Neural progenitor cell (in vitro differentiated cells): ENCODE measurements around the gene ST3GAL4. TPM values are rescaled to one million over a fixed set of nuclear protein-coding genes. Genes with fewer than 3 reads are reported as not detected.

Experiments
- DNase-seq: peaks from one replicate; pipeline ENCODE4 v3.0.0-alpha.2; 2016; ENCODE audit warnings: low spot score
- H2AFZ ChIP-seq: fragments of 200-600 bp; sonication (generic); replicated peaks from 2 replicates; pipeline ENCODE4 v1.6.1; 2016; ENCODE audit warnings: antibody characterized with exemption
- H3F3A ChIP-seq: fragments of 200-600 bp; sonication (generic); 2 replicates; pipeline ENCODE4 v1.6.1; 2016; ENCODE audit warnings: antibody characterized with exemption, low read depth
- H3K27ac ChIP-seq: fragments of 200-600 bp; sonication (generic); 2 replicates; pipeline ENCODE4 v1.5.1; 2016; ENCODE audit warnings: mild to moderate bottlenecking
- H3K27me3 ChIP-seq: fragments of 200-600 bp; sonication (generic); 2 replicates; pipeline ENCODE4 v1.6.1; 2016; ENCODE audit warnings: mild to moderate bottlenecking, moderate library complexity
- H3K36me3 ChIP-seq: fragments of 200-600 bp; sonication (generic); 2 replicates; pipeline ENCODE4 v1.5.1; 2016
- H3K4me1 ChIP-seq: fragments of 200-600 bp; sonication (generic); 2 replicates; pipeline ENCODE4 v1.6.1; 2016; ENCODE audit warnings: mixed run types
- H3K4me2 ChIP-seq: fragments of 200-600 bp; sonication (generic); 2 replicates; pipeline ENCODE4 v1.6.1; 2016
- H3K4me3 ChIP-seq: fragments of 200-600 bp; sonication (generic); 2 replicates; pipeline ENCODE4 v1.5.1; 2016
- H3K79me2 ChIP-seq: fragments of 200-600 bp; sonication (generic); 2 replicates; pipeline ENCODE4 v1.6.1; 2016; ENCODE audit warnings: low read depth
- H3K9ac ChIP-seq: fragments of 200-600 bp; sonication (generic); 2 replicates; pipeline ENCODE4 v1.6.1; 2016
- H3K9me3 ChIP-seq: fragments of 200-600 bp; sonication (generic); 2 replicates; pipeline ENCODE4 v1.5.1; 2016; ENCODE audit warnings: low read depth
- H4K20me1 ChIP-seq: fragments of 200-600 bp; sonication (generic); 2 replicates; pipeline ENCODE4 v1.6.1; 2016; ENCODE audit warnings: low read depth
- H3K27ac Mint-ChIP-seq: 3 replicates; pipeline ENCODE4 v1.8.0; 2021; ENCODE audit warnings: mixed read lengths
- H3K27me3 Mint-ChIP-seq: 2 replicates; pipeline ENCODE4 v1.8.0; 2022; ENCODE audit warnings: low read depth, mild to moderate bottlenecking, inconsistent platforms, moderate library complexity, mixed read lengths; ENCODE audit not compliant: insufficient read depth
- H3K36me3 Mint-ChIP-seq: 3 replicates; pipeline ENCODE4 v1.8.0; 2021; ENCODE audit warnings: mixed read lengths
- H3K4me1 Mint-ChIP-seq: 3 replicates; pipeline ENCODE4 v1.8.0; 2021; ENCODE audit warnings: mixed read lengths
- H3K4me3 Mint-ChIP-seq: 3 replicates; pipeline ENCODE4 v1.8.0; 2021; ENCODE audit warnings: mild to moderate bottlenecking, moderate library complexity, mixed read lengths
- H3K9me3 Mint-ChIP-seq: 3 replicates; pipeline ENCODE4 v1.8.0; 2020; ENCODE audit warnings: mixed read lengths
- CTCF ChIP-seq: fragments of 200-600 bp; sonication (generic); IDR thresholded peaks from 2 replicates; pipeline ENCODE4 v1.5.1; 2017; ENCODE audit warnings: antibody characterized with exemption, mild to moderate bottlenecking
- EZH2 ChIP-seq: fragments of 200-600 bp; sonication (generic); IDR thresholded peaks from 2 replicates; pipeline ENCODE4 v1.6.1; 2017; ENCODE audit warnings: antibody characterized with exemption, mild to moderate bottlenecking, moderate library complexity
- EZH2phosphoT487 ChIP-seq: fragments of 200-600 bp; sonication (generic); IDR thresholded peaks from 2 replicates; pipeline ENCODE4 v1.6.1; 2017; ENCODE audit warnings: antibody characterized with exemption
- total RNA-seq: library from RNA; depleted of rRNA; stranded (reverse); fragments of >200 nt; gene quantifications from 2 replicates; pipeline ENCODE4 v1.2.3, GENCODE V29; 2015; ENCODE audit warnings: low replicate concordance

ST3GAL4 gene
- total RNA-seq, 1 donor from 2014 or later: 13.0 TPM

- Histone ChIP-seq H3K79me2 (peaks cover 5% of the 10 kb centered on the region), H3K27ac (no peak overlapping the region), H3K4me1 (peaks cover 8% of the 10 kb centered on the region), H2AFZ (no peak overlapping the region), H3K36me3 (no peaks in the 10 kb centered on the region), H3K4me3 (no peak overlapping the region), H3K9me3 (no peaks in the 10 kb centered on the region), H3K4me2 (no peak overlapping the region), H3F3A (no peaks in the 10 kb centered on the region), H4K20me1 (no peaks in the 10 kb centered on the region), H3K9ac (no peak overlapping the region), H3K27me3 (no peaks in the 10 kb centered on the region)
- Mint-ChIP-seq H3K27ac (no peak overlapping the region), H3K4me1 (peaks cover 13% of the 10 kb centered on the region), H3K36me3 (peaks cover 3% of the 10 kb centered on the region), H3K4me3 (no peak overlapping the region), H3K27me3 (peaks cover 5% of the 10 kb centered on the region), H3K9me3 (no peaks in the 10 kb centered on the region)
- peak; percentile 31 for DNase-seq
- TF ChIP-seq EZH2 (no peak), CTCF (peak; percentile 35)
These were observed 36.6 kb downstream of the ST3GAL4 start for GRCh38 chr11:126391970-126392632.

- Histone ChIP-seq H4K20me1 (no peaks in the 10 kb centered on the region), H3K36me3 (no peaks in the 10 kb centered on the region), H2AFZ (no peak overlapping the region), H3K27me3 (no peaks in the 10 kb centered on the region), H3K4me3 (no peak overlapping the region), H3K9me3 (no peaks in the 10 kb centered on the region), H3K4me1 (peaks cover 8% of the 10 kb centered on the region), H3K9ac (no peak overlapping the region), H3K79me2 (peaks cover 5% of the 10 kb centered on the region), H3F3A (no peaks in the 10 kb centered on the region), H3K4me2 (no peak overlapping the region), H3K27ac (no peak overlapping the region)
- Mint-ChIP-seq H3K36me3 (peaks cover 3% of the 10 kb centered on the region), H3K27ac (no peak overlapping the region), H3K9me3 (no peaks in the 10 kb centered on the region), H3K4me3 (no peak overlapping the region), H3K27me3 (peaks cover 9% of the 10 kb centered on the region), H3K4me1 (peaks cover 12% of the 10 kb centered on the region)
- no peak for DNase-seq
- TF ChIP-seq EZH2: no peak
- TF ChIP-seq EZH2phosphoT487: no peak
- TF ChIP-seq CTCF: no peak
These were observed 37.1 kb downstream of the ST3GAL4 start for GRCh38 chr11:126392633-126393013.

- H3K36me3 ChIP-seq: no peaks in the 10 kb centered on the region
- H3K27ac Mint-ChIP-seq: no peak overlapping the region
- H3K4me1 Mint-ChIP-seq: peaks cover 8% of the 10 kb centered on the region
- peaks cover 8% of the 10 kb centered on the region for H3K4me1 ChIP-seq
- no peak overlapping the region for H3K9ac ChIP-seq
- DNase-seq: no peak
- no peaks in the 10 kb centered on the region for H3K27me3 ChIP-seq
- H3F3A ChIP-seq: no peaks in the 10 kb centered on the region
- H3K27ac ChIP-seq: no peak overlapping the region
- no peak overlapping the region for H3K4me3 Mint-ChIP-seq
- peaks cover 3% of the 10 kb centered on the region for H3K36me3 Mint-ChIP-seq
- H3K9me3 Mint-ChIP-seq: no peaks in the 10 kb centered on the region
- H3K4me2 ChIP-seq: no peak overlapping the region
- TF ChIP-seq EZH2phosphoT487 (no peak), EZH2 (no peak), CTCF (no peak)
- H3K27me3 Mint-ChIP-seq: peaks cover 9% of the 10 kb centered on the region
- no peaks in the 10 kb centered on the region for H4K20me1 ChIP-seq
- no peaks in the 10 kb centered on the region for H3K9me3 ChIP-seq
- H3K4me3 ChIP-seq: no peak overlapping the region
- H3K79me2 ChIP-seq: peaks cover 5% of the 10 kb centered on the region
- no peak overlapping the region for H2AFZ ChIP-seq
These were observed 37.7 kb downstream of the ST3GAL4 start for GRCh38 chr11:126393143-126393542.
